ENCODE measurements around the gene MSANTD3.
A peak's percentile ranks its signal among the peaks of the same experiment; 100 is the strongest.
"Not testable (repeated sequence)": the region's sequence is repeated elsewhere in the genome, so short reads cannot be mapped to it uniquely, and the experiment has no call there.

Gene MSANTD3

GRCh38 chr9:100428871-100429654 lies 2.1 kb downstream of the MSANTD3 start:
- DNase-seq (ENCODE audit: low spot score), result peak; percentile 92

- no peak for DNase-seq (ENCODE audit: low spot score)
Measured at GRCh38 chr9:100430286-100430940, 3.5 kb downstream of the MSANTD3 start.

GRCh38 chr9:100431886-100432285 lies 4.9 kb downstream of the MSANTD3 start:
- no peak for DNase-seq (ENCODE audit: low spot score)

- no peak for DNase-seq (ENCODE audit: low spot score)
Measured at GRCh38 chr9:100432736-100433135, 5.8 kb downstream of the MSANTD3 start.

GRCh38 chr9:100436571-100436970 lies 9.6 kb downstream of the MSANTD3 start:
- DNase-seq (ENCODE audit: low spot score), result no peak

- peak; percentile 34 for DNase-seq (ENCODE audit: low spot score)
Measured at GRCh38 chr9:100437860-100438805, 11.2 kb downstream of the MSANTD3 start.

GRCh38 chr9:100440071-100440470 lies 13.1 kb downstream of the MSANTD3 start:
- DNase-seq (ENCODE audit: low spot score), result peak; percentile 50

- DNase-seq (ENCODE audit: low spot score), result not testable (repeated sequence)
Measured at GRCh38 chr9:100440487-100440886, 13.5 kb downstream of the MSANTD3 start.

- DNase-seq (ENCODE audit: low spot score), result no peak
Measured at GRCh38 chr9:100441911-100442361, 15.0 kb downstream of the MSANTD3 start.

GRCh38 chr9:100443781-100444768 lies 17.1 kb downstream of the MSANTD3 start:
- DNase-seq (ENCODE audit: low spot score), result no peak

GRCh38 chr9:100445161-100445902 lies 18.4 kb downstream of the MSANTD3 start:
- no peak for DNase-seq (ENCODE audit: low spot score)

- no peak for DNase-seq (ENCODE audit: low spot score)
Measured at GRCh38 chr9:100445903-100446549, 19.1 kb downstream of the MSANTD3 start.

GRCh38 chr9:100447041-100447440 lies 20.1 kb downstream of the MSANTD3 start:
- no peak for DNase-seq (ENCODE audit: low spot score)

GRCh38 chr9:100448266-100448665 lies 21.3 kb downstream of the MSANTD3 start:
- no peak for DNase-seq (ENCODE audit: low spot score)

- DNase-seq (ENCODE audit: low spot score), result no peak
Measured at GRCh38 chr9:100449420-100449819, 22.5 kb downstream of the MSANTD3 start.

GRCh38 chr9:100452894-100453293 lies 26.0 kb downstream of the MSANTD3 start:
- DNase-seq (ENCODE audit: low spot score), result no peak

GRCh38 chr9:100455470-100455869 lies 28.5 kb downstream of the MSANTD3 start:
- DNase-seq (ENCODE audit: low spot score), result peak; percentile 34

GRCh38 chr9:100457517-100457916 lies 30.6 kb downstream of the MSANTD3 start:
- DNase-seq (ENCODE audit: low spot score), result no peak

GRCh38 chr9:100459963-100460362 lies 33.0 kb downstream of the MSANTD3 start:
- no peak for DNase-seq (ENCODE audit: low spot score)

GRCh38 chr9:100465274-100465673 lies 38.3 kb downstream of the MSANTD3 start:
- DNase-seq (ENCODE audit: low spot score), result no peak
